ENCODE results near the gene SMAD6.

Gene SMAD6

GRCh38 chr15:66758844-66759243, 56.8 kb downstream of the SMAD6 start:
- no peak for DNase-seq (ENCODE audit: low spot score)

- DNase-seq (ENCODE audit: low spot score) = no peak
Observed at GRCh38 chr15:66760097-66760967, 58.3 kb downstream of the SMAD6 start.

GRCh38 chr15:66760968-66761725, 59.1 kb downstream of the SMAD6 start:
- DNase-seq (ENCODE audit: low spot score) = no peak

GRCh38 chr15:66761726-66762595, 59.9 kb downstream of the SMAD6 start:
- no peak for DNase-seq (ENCODE audit: low spot score)

- no peak for DNase-seq (ENCODE audit: low spot score)
Observed at GRCh38 chr15:66763186-66764071, 61.4 kb downstream of the SMAD6 start.

GRCh38 chr15:66764072-66764786, 62.2 kb downstream of the SMAD6 start:
- no peak for DNase-seq (ENCODE audit: low spot score)

- DNase-seq (ENCODE audit: low spot score) = no peak
Observed at GRCh38 chr15:66765478-66766281, 63.6 kb downstream of the SMAD6 start.

GRCh38 chr15:66766282-66767230, 64.5 kb downstream of the SMAD6 start:
- no peak for DNase-seq (ENCODE audit: low spot score)

- DNase-seq (ENCODE audit: low spot score) = no peak
Observed at GRCh38 chr15:66767240-66767659, 65.2 kb downstream of the SMAD6 start.

- no peak for DNase-seq (ENCODE audit: low spot score)
Observed at GRCh38 chr15:66768987-66769386, 67.0 kb downstream of the SMAD6 start.

- no peak for DNase-seq (ENCODE audit: low spot score)
Observed at GRCh38 chr15:66770518-66771350, 68.7 kb downstream of the SMAD6 start.

- no peak for DNase-seq (ENCODE audit: low spot score)
Observed at GRCh38 chr15:66771351-66771650, 69.3 kb downstream of the SMAD6 start.

- DNase-seq (ENCODE audit: low spot score) = no peak
Observed at GRCh38 chr15:66772604-66773128, 70.6 kb downstream of the SMAD6 start.

- DNase-seq (ENCODE audit: low spot score) = no peak
Observed at GRCh38 chr15:66773129-66773873, 71.3 kb downstream of the SMAD6 start.

GRCh38 chr15:66774001-66774814, 72.2 kb downstream of the SMAD6 start:
- peak; percentile 54 for DNase-seq (ENCODE audit: low spot score)
